IPS-18c (cell line): ENCODE measurements around the gene GMPR.

Experiments used
- H3K4me3 ChIP-seq: 2 replicates; pipeline ENCODE4 v1.7.0; 2013; ENCODE audit warnings: low read depth, mild to moderate bottlenecking, low read length, moderate library complexity; ENCODE audit not compliant: insufficient read depth
- H3K9me3 ChIP-seq: one replicate; pipeline ENCODE4 v1.6.1; 2013; ENCODE audit warnings: mild to moderate bottlenecking, low read length, moderate library complexity; ENCODE audit not compliant: control insufficient read depth, insufficient read depth

GMPR gene

DNA sequence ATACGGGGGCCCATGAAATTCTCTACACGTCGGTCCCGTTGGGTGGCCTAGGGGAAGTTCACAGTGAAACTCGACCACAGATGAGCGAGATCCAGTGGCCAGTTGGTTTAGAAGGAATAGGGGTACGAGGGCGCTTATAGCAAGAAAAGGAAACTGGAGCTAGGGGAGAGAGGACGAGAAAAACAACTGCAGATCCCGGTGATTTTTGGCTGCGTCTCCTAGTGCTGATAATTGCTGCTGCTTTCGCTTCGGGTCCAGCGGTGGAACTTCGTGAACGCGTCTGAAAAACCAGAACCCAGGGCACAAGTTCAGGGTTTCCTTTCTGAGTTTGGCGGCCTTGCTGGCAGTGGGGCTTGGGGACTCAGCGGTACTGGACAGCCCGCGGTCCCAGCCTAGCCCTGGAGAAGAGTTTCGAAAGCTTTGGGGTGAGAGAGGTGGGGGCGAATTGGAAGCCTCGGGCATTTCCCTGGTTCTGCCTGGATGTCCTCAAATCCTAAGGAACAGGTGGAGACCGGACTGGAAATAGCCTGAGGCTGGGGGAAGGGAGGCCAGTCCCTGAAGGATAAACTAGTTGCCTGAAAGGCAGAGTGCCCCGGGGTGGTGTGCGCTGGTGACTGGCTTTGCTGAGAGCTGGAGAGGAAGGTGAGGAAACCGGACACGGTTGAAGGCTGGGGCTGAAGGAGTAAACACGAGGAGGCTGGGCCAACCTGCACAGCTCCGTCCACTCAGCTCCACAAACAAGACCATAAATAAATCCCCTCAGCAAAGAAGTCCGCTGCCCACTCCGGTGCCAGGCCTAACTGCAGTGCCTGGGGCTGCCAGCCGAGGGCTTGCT, 793 bp downstream of the GMPR start:
- H3K4me3 ChIP-seq = peak overlapping the region; percentile 46
- H3K9me3 ChIP-seq = no peaks in the 10 kb centered on the region

GRCh38 chr6:16239798-16240123, 1.4 kb downstream of the GMPR start:
- Histone ChIP-seq H3K9me3 (no peaks in the 10 kb centered on the region), H3K4me3 (no peak overlapping the region)

DNA sequence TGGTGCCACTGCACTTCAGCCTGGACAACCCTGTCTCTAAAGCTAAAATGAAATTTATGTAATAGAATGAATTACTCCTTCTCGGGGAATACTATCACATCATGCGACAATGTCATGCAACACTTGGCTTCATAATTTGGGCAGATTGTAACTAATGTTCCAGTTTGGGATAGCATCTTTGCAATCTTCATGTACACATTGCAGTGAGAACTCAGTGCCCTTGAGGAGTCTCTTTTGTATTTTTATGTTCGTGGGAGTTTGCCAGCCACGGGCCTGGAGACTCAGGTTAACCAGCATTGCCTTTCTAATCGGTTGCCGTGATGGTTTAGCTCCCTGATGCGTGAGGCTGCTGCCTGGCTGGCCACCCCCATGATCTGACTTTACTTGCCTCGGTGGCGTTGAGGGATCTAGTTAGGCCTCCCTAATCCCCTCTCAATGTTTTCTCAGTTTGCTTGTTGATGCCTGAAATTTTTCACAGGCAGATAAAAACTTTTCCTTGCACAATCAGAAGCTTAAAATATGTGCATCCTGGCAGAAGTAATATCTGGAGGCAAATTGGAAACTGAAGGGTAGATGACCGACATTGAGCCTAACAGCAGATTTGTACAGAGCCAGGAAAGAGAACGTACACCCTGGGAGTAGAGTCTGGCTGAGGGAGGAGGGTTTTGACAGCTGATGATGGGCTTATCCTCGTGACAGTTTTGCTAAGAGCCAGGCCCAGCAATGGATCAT, 2.4 kb downstream of the GMPR start:
- Histone ChIP-seq H3K4me3 (no peak overlapping the region), H3K9me3 (no peaks in the 10 kb centered on the region)

- Histone ChIP-seq H3K4me3 (no peak overlapping the region), H3K9me3 (no peaks in the 10 kb centered on the region)
These were observed 2.9 kb downstream of the GMPR start for GRCh38 chr6:16241321-16241689.

GRCh38 chr6:16243055-16243454, 4.7 kb downstream of the GMPR start:
- Histone ChIP-seq H3K4me3 (no peak overlapping the region), H3K9me3 (no peaks in the 10 kb centered on the region)

DNA sequence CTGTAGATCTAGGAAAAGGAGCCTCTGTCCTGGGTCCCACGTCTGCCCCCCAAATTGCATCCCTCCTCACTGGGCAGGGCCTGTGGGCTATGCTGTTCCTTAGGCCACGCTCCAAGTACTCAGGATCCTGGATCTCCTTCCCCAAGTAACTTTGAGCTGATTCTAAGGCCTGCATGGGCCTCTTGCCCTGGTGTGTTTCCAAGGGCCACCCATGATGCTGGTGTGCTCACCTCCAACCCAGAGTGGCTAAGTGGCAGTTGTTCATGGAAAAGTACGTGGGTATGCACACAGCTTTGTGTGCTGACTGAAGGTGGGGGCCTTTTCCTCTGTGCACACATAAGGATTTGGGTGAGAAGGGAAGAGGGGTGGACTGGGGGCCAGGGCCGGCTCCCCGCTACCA, 5.3 kb downstream of the GMPR start:
- H3K9me3 ChIP-seq = no peaks in the 10 kb centered on the region
- H3K4me3 ChIP-seq = no peak overlapping the region

DNA sequence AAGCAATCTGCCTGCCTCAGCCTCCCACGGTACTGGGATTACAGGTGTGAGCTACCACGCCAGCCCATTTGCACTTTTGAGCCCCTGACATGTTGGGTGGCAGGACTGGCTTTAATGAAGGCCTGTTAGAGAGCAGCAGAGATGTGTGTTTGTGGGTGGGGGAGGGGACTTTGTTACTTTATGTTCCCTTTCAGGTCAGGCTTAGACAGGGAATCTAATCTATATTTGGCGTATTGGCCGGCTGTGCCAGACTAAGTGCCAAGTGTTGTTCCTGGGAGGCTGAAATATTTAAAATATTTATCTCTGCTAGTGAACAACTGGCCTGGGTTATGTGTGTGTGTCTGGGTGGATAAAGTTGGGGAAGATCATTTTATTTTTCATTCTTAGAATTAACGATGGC, 6.1 kb downstream of the GMPR start:
- no peaks in the 10 kb centered on the region for H3K9me3 ChIP-seq

GRCh38 chr6:16244869-16245451, 6.6 kb downstream of the GMPR start:
- Histone ChIP-seq H3K9me3 (no peaks in the 10 kb centered on the region), H3K4me3 (no peak overlapping the region)

More for the DNA sequence above, 6.1 kb downstream of the GMPR start:
- no peak overlapping the region for H3K4me3 ChIP-seq

DNA sequence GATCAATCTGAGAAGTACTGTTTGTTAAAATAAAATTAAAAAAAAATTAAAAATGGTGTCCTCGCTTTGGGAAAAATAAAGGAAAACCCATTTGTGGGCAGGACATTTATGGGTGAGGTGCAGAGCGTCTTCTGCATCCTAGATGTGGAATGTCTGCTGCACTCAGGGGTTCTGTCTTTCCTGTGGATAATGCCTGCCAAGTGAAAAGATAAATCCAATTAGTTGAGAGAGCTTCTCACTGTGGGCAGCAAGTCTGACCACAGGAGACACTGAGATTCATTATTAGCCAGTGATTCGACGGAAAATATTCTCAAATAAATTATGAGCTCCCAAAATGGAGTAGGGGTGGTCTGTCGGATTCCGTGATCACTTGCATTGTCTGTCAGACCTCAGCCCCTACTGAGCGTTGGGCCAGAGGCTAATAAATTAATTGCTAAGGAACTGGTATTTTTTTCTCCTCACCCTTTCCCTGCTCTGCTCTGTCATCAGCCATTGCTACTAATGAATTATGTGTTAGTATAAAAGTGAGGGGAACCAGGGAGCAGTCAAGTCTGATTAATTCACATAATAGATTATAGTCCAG, 10.0 kb downstream of the GMPR start:
- no peaks in the 10 kb centered on the region for H3K9me3 ChIP-seq
- H3K4me3 ChIP-seq = no peak overlapping the region

DNA sequence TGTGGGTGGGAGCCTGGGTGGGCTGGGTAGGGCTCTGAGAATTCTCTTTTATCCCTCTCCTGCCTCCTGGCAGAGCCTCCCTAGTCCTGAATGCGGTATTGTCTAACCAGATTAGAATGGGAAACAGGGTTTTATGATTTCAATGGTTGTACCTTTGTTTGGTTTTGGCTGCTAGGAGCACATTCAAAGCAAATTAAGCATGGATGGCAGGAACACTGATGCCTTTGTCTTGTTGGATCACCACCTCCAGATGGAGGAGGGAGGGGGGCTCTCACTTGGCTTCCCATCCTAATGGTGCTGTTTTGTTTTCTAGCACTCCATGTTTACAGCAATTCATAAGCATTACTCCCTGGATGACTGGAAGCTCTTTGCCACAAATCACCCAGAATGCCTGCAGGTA, 11.6 kb downstream of the GMPR start:
- H3K4me3 ChIP-seq = no peak overlapping the region
- H3K9me3 ChIP-seq = no peaks in the 10 kb centered on the region

DNA sequence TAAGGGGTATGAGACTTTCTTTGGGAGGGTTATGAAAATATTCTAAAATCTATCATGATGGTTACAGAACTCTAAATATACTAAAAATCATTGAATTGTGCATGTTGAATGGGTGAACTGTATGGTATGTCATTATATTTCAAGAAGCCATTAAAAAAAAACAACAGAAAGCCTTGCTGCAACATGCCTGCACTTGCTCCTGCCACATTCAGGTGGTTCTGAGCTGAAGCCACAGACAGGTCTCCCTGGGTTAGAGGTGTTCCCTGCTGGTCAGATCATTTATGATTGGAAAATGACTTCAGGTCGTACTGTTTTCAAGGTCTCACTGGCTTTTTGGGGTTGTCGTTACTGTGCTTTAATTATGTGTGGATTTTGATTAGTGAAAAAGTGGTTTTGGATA, 13.3 kb downstream of the GMPR start:
- no peak overlapping the region for H3K4me3 ChIP-seq
- no peaks in the 10 kb centered on the region for H3K9me3 ChIP-seq

GRCh38 chr6:16252686-16253299, 14.4 kb downstream of the GMPR start:
- H3K4me3 ChIP-seq = no peak overlapping the region
- H3K9me3 ChIP-seq = no peaks in the 10 kb centered on the region

- H3K9me3 ChIP-seq = no peaks in the 10 kb centered on the region
- H3K4me3 ChIP-seq = no peak overlapping the region
These were observed 15.2 kb downstream of the GMPR start for GRCh38 chr6:16253399-16254144.

- H3K4me3 ChIP-seq = no peak overlapping the region
- no peaks in the 10 kb centered on the region for H3K9me3 ChIP-seq
These were observed 16.1 kb downstream of the GMPR start for GRCh38 chr6:16254535-16254934.

GRCh38 chr6:16256781-16257180, 18.4 kb downstream of the GMPR start:
- no peak overlapping the region for H3K4me3 ChIP-seq
- no peaks in the 10 kb centered on the region for H3K9me3 ChIP-seq

GRCh38 chr6:16257999-16258708, 19.8 kb downstream of the GMPR start:
- no peak overlapping the region for H3K4me3 ChIP-seq
- H3K9me3 ChIP-seq = no peaks in the 10 kb centered on the region
